ENCODE measurements around the gene UBE2H.
"Not testable (repeated sequence)": the region's sequence is repeated elsewhere in the genome, so short reads cannot be mapped to it uniquely, and the experiment has no call there.

The UBE2H gene

DNA sequence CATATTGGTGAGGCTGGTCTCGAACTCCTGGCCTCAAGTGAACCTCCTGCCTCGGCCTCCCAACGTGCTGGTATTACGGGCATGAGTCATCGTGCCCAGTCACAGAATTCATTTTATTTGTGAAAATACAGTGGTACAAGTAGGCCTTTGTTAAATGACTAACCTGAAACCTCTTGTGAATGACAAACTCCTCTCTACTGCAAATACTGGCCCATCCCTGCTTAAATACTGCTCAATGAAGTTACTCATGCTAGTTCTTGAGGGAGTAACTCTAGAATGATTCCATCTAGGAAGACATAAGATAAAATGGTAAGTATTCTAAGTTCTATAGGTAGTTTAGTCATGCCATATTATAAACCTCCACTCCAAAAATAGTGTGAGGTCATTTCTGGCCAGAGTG, 80.7 kb downstream of the UBE2H start:
- no peak for DNase-seq (ENCODE audit: low read depth, low spot score)
- Histone ChIP-seq H3K9ac (ENCODE audit: insufficient read length, low read depth) (no peak overlapping the region), H3K9me3 (ENCODE audit: insufficient read depth, low read length) (no peaks in the 10 kb centered on the region), H3K27me3 (ENCODE audit: insufficient read depth, insufficient read length) (no peaks in the 10 kb centered on the region), H3K4me1 (ENCODE audit: insufficient read depth, insufficient read length) (no peaks in the 10 kb centered on the region), H3K36me3 (ENCODE audit: insufficient read depth, insufficient read length, low read length) (peaks cover 10% of the 10 kb centered on the region), H3K4me3 (ENCODE audit: insufficient read length, low read depth) (no peak overlapping the region)
- no peak for TF ChIP-seq ZNF274 (IDR thresholded peaks at IDR 0.05; ENCODE audit: low read depth, low read length)

DNA sequence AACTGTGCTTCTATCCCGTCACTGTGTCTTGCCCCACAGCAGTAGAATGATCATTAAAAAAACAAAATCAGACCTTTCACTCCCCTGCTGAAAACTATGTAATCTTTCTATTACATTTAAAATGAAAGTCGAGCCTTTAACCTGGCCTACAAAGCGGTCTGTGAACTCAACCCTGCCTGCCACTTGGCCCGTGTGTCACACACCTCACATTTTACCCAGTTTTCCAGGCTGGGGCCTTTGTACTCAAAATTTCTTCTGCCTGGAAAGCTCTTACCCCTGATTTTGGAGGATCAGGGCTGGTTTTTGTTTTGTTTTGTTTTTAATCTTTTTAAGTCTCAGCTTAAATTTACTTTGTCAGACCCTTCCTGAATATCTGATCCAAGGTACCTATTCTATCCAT, 82.1 kb downstream of the UBE2H start:
- Histone ChIP-seq H3K36me3 (ENCODE audit: insufficient read depth, insufficient read length, low read length) (peaks cover 10% of the 10 kb centered on the region), H3K4me1 (ENCODE audit: insufficient read depth, insufficient read length) (no peaks in the 10 kb centered on the region), H3K9me3 (ENCODE audit: insufficient read depth, low read length) (no peaks in the 10 kb centered on the region), H3K4me3 (ENCODE audit: insufficient read length, low read depth) (no peak overlapping the region), H3K9ac (ENCODE audit: insufficient read length, low read depth) (no peak overlapping the region), H3K27me3 (ENCODE audit: insufficient read depth, insufficient read length) (no peaks in the 10 kb centered on the region)
- TF ChIP-seq YY1 (IDR thresholded peaks at IDR 0.05; ENCODE audit: insufficient read depth, insufficient read length) (no peak), SUZ12 (IDR thresholded peaks at IDR 0.05; ENCODE audit: extremely low read depth, insufficient read depth, insufficient read length) (no peak), ZNF274 (IDR thresholded peaks at IDR 0.05; ENCODE audit: low read depth, low read length) (no peak)
- no peak for DNase-seq (ENCODE audit: low read depth, low spot score)

DNA sequence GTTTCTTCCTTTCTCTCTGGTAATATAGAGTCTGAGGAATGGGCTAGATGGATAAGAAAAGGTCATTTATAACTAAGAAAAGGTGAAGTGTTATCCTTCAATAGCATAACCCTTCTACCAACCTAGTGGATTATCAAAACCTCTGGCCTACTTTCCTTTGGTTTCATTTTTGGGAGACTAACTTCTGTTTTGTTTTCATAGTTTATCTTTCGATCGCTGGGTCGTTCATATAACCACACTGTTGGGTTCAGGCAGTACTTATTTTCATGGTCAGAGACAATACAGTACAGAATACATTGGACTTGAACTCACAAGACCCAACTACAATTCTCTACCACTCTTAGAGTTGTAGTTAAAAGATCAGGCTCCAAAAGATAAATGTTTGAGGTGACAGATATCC, 86.5 kb downstream of the UBE2H start:
- Histone ChIP-seq H3K36me3 (ENCODE audit: insufficient read depth, insufficient read length, low read length) (peaks cover 7% of the 10 kb centered on the region), H3K9ac (ENCODE audit: insufficient read length, low read depth) (no peak overlapping the region), H3K4me1 (ENCODE audit: insufficient read depth, insufficient read length) (no peaks in the 10 kb centered on the region), H3K4me3 (ENCODE audit: insufficient read length, low read depth) (no peak overlapping the region), H3K27me3 (ENCODE audit: insufficient read depth, insufficient read length) (no peaks in the 10 kb centered on the region), H3K9me3 (ENCODE audit: insufficient read depth, low read length) (no peaks in the 10 kb centered on the region)
- no peak for DNase-seq (ENCODE audit: low read depth, low spot score)
- TF ChIP-seq SUZ12 (IDR thresholded peaks at IDR 0.05; ENCODE audit: extremely low read depth, insufficient read depth, insufficient read length) = no peak
- no peak for TF ChIP-seq ZNF274 (IDR thresholded peaks at IDR 0.05; ENCODE audit: low read depth, low read length)
- no peak for TF ChIP-seq YY1 (IDR thresholded peaks at IDR 0.05; ENCODE audit: insufficient read depth, insufficient read length)

DNA sequence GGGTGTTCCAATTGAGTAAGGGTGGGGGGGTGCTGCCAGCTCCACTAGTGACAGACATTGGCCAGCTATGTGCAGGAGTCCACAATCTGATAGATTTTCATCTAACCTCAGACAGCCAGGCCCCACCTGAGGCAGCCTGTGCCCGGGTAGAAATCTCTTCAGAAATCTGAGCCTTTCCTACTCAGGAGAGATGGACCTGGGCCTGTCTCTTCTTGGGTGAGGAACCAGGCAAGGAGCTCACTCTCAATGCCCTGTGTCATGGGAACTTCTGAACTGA, 86.9 kb downstream of the UBE2H start:
- peaks cover 7% of the 10 kb centered on the region for H3K36me3 ChIP-seq (ENCODE audit: insufficient read depth, insufficient read length, low read length)
- H3K9ac ChIP-seq (ENCODE audit: insufficient read length, low read depth) = no peak overlapping the region
- no peaks in the 10 kb centered on the region for H3K27me3 ChIP-seq (ENCODE audit: insufficient read depth, insufficient read length)
- no peak overlapping the region for H3K4me3 ChIP-seq (ENCODE audit: insufficient read length, low read depth)
- no peak for DNase-seq (ENCODE audit: low read depth, low spot score)
- H3K4me1 ChIP-seq (ENCODE audit: insufficient read depth, insufficient read length) = no peaks in the 10 kb centered on the region
- TF ChIP-seq SUZ12 (IDR thresholded peaks at IDR 0.05; ENCODE audit: extremely low read depth, insufficient read depth, insufficient read length) = no peak
- no peak for TF ChIP-seq YY1 (IDR thresholded peaks at IDR 0.05; ENCODE audit: insufficient read depth, insufficient read length)
- TF ChIP-seq ZNF274 (IDR thresholded peaks at IDR 0.05; ENCODE audit: low read depth, low read length) = no peak
- no peaks in the 10 kb centered on the region for H3K9me3 ChIP-seq (ENCODE audit: insufficient read depth, low read length)

DNA sequence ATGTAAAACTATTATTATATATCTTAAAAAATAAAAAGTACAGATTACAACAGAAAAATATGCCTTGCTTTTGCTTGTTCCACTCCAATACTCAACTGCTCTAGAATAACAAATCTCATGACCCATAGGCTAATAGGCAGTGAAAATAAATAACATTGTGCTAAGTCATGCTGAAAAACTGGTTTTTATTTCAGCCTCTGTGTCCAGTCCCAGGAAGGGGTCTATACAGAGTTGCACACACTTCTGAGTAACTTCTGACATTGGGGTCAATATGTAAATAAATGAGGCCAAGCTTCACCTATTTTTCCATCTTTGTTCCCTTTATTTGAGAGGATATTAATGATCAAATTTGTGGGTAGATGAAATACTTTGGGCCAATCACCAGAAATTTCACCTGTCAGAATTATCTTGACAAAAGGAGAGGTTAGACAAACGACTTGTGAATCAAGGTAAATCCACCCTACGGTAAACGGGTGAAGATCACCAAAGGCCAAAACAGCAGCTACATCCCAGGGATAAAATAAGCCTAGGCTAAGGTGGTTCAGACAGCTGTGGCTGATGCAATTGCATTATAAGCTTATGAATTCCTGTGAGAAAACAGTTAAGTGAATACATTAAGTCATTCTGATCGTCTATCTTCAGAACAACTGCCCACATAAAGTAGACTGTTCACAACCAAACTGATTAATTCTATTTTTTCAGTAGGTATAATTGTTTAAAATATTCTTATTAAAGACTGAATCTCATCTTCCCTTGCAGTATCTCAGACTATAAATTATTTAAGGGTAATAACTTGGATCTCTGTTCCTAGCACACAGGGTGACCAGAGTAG, 87.5 kb downstream of the UBE2H start:
- no peaks in the 10 kb centered on the region for H3K27me3 ChIP-seq (ENCODE audit: insufficient read depth, insufficient read length)
- H3K9ac ChIP-seq (ENCODE audit: insufficient read length, low read depth) = no peak overlapping the region
- H3K4me3 ChIP-seq (ENCODE audit: insufficient read length, low read depth) = no peak overlapping the region
- no peaks in the 10 kb centered on the region for H3K9me3 ChIP-seq (ENCODE audit: insufficient read depth, low read length)
- TF ChIP-seq SUZ12 (IDR thresholded peaks at IDR 0.05; ENCODE audit: extremely low read depth, insufficient read depth, insufficient read length) (no peak), ZNF274 (IDR thresholded peaks at IDR 0.05; ENCODE audit: low read depth, low read length) (no peak), YY1 (IDR thresholded peaks at IDR 0.05; ENCODE audit: insufficient read depth, insufficient read length) (no peak)
- H3K36me3 ChIP-seq (ENCODE audit: insufficient read depth, insufficient read length, low read length) = peaks cover 4% of the 10 kb centered on the region
- DNase-seq (ENCODE audit: low read depth, low spot score) = no peak
- no peaks in the 10 kb centered on the region for H3K4me1 ChIP-seq (ENCODE audit: insufficient read depth, insufficient read length)

DNA sequence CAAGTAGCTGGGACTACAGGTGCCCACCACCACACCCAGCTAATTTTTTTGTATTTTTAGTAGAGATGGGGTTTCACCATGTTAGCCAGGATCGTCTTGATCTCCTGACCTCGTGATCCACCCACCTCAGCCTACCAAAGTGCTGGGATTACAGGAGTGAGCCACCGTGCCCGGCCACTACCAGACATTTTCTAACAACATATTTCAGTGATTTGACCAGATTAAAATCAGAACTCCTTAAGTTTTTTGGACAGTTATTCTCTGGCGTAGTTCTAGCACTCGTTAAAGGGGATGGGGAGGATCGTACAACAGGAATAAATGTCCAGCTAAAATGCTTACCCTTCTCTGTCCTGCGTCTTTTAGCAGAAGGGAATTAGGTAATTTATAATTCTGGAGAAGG, 88.1 kb downstream of the UBE2H start:
- H3K36me3 ChIP-seq (ENCODE audit: insufficient read depth, insufficient read length, low read length); DNase-seq (ENCODE audit: low read depth, low spot score); H3K27me3 ChIP-seq (ENCODE audit: insufficient read depth, insufficient read length); H3K4me3 ChIP-seq (ENCODE audit: insufficient read length, low read depth); H3K4me1 ChIP-seq (ENCODE audit: insufficient read depth, insufficient read length); H3K9me3 ChIP-seq (ENCODE audit: insufficient read depth, low read length); H3K9ac ChIP-seq (ENCODE audit: insufficient read length, low read depth): not testable (repeated sequence)

DNA sequence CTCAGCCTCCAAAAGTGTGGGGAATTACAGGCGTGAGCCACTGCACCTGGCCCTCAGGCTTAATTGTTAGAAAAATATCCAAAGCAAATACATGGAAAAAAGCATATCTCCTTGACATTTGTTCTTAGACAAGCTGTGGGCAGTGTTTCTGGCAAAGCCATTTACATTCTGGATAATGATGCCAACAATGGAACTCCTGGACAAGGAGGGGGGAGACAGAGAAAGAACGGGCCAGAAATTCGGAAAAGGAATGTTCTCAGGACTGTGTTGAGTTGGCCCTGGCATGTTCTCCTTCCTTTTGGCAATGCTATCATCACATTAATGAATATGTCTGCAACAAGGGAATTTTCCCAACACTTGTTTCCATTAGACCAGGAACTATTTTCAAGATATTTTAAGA, 88.7 kb downstream of the UBE2H start:
- no peak overlapping the region for H3K4me3 ChIP-seq (ENCODE audit: insufficient read length, low read depth)
- no peaks in the 10 kb centered on the region for H3K4me1 ChIP-seq (ENCODE audit: insufficient read depth, insufficient read length)
- no peaks in the 10 kb centered on the region for H3K36me3 ChIP-seq (ENCODE audit: insufficient read depth, insufficient read length, low read length)
- H3K9me3 ChIP-seq (ENCODE audit: insufficient read depth, low read length) = no peaks in the 10 kb centered on the region
- no peak overlapping the region for H3K9ac ChIP-seq (ENCODE audit: insufficient read length, low read depth)
- DNase-seq (ENCODE audit: low read depth, low spot score) = no peak
- H3K27me3 ChIP-seq (ENCODE audit: insufficient read depth, insufficient read length) = no peaks in the 10 kb centered on the region
- TF ChIP-seq ZNF274 (IDR thresholded peaks at IDR 0.05; ENCODE audit: low read depth, low read length) (no peak), YY1 (IDR thresholded peaks at IDR 0.05; ENCODE audit: insufficient read depth, insufficient read length) (no peak), SUZ12 (IDR thresholded peaks at IDR 0.05; ENCODE audit: extremely low read depth, insufficient read depth, insufficient read length) (no peak)

DNA sequence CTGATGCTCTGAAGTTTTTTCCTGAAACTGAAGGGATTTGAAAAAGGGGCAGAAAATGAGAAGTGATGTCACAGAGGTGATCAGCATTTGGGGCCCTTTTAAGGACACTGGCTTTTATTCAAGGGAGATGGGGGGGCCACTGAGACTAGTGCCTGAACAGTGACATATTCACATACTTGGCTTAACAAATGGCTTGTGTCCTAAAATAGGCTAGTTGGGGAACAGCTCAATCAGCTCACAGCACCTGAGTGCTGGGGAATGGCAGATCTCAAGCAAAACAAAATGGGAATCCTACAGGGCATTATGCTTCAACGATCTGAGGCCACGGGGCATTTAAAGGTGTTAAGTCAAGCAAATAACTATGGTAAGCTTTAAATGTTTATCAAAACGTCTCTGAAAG, 90.1 kb downstream of the UBE2H start:
- no peaks in the 10 kb centered on the region for H3K36me3 ChIP-seq (ENCODE audit: insufficient read depth, insufficient read length, low read length)
- no peak for DNase-seq (ENCODE audit: low read depth, low spot score)
- no peaks in the 10 kb centered on the region for H3K27me3 ChIP-seq (ENCODE audit: insufficient read depth, insufficient read length)
- H3K4me3 ChIP-seq (ENCODE audit: insufficient read length, low read depth) = no peak overlapping the region
- no peaks in the 10 kb centered on the region for H3K9me3 ChIP-seq (ENCODE audit: insufficient read depth, low read length)
- H3K9ac ChIP-seq (ENCODE audit: insufficient read length, low read depth) = no peak overlapping the region
- TF ChIP-seq YY1 (IDR thresholded peaks at IDR 0.05; ENCODE audit: insufficient read depth, insufficient read length) = no peak
- no peak for TF ChIP-seq SUZ12 (IDR thresholded peaks at IDR 0.05; ENCODE audit: extremely low read depth, insufficient read depth, insufficient read length)
- no peak for TF ChIP-seq ZNF274 (IDR thresholded peaks at IDR 0.05; ENCODE audit: low read depth, low read length)
- no peaks in the 10 kb centered on the region for H3K4me1 ChIP-seq (ENCODE audit: insufficient read depth, insufficient read length)

DNA sequence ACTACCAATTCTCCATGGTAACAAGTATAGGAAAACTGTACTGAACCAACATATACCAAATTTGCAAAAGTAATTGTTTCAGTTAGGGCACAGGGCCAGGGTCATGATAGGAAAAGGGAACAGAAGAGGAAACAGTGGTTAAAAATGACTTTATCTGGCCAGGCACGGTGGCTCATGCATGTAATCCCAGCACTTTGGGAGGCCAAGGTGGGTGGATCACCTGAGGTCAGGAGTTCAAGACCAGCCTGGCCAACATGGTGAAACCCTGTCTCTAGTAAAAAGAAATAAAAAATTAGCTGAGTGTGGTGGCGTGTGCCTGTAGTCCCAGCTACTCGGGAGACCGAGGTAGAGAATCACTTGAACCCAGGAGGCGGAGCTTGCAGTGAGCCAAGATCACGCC, 92.0 kb downstream of the UBE2H start:
- peaks cover 13% of the 10 kb centered on the region for H3K36me3 ChIP-seq (ENCODE audit: insufficient read depth, insufficient read length, low read length)
- H3K4me1 ChIP-seq (ENCODE audit: insufficient read depth, insufficient read length); DNase-seq (ENCODE audit: low read depth, low spot score); H3K4me3 ChIP-seq (ENCODE audit: insufficient read length, low read depth); H3K9me3 ChIP-seq (ENCODE audit: insufficient read depth, low read length); H3K27me3 ChIP-seq (ENCODE audit: insufficient read depth, insufficient read length); H3K9ac ChIP-seq (ENCODE audit: insufficient read length, low read depth): not testable (repeated sequence)

All from NT2/D1 (cell line).